CD14-positive monocyte (primary cell): ENCODE data around the gene MGAT4A. TPM values are rescaled to one million over a fixed set of nuclear protein-coding genes. Genes with fewer than 3 reads are reported as not detected.

Experiments
- DNase-seq, 3 donors: peaks; one replicate each; pipeline ENCODE4 v3.0.0-alpha.2; 2011 to 2022
- H2AFZ ChIP-seq: 2 replicates; pipeline ENCODE4 v1.6.0; 2012; ENCODE audit warnings: mild to moderate bottlenecking, low read depth, low read length, inconsistent platforms; ENCODE audit not compliant: insufficient read depth, poor library complexity, severe bottlenecking
- H3K27ac ChIP-seq, 2 donors: 1 replicate in 1 of 2; 2 replicates in 1 of 2; pipeline ENCODE4 v1.5.1; 2012 to 2013; ENCODE audit warnings: low read length in 2 of 2, control low read depth in 1 of 2, inconsistent platforms in 1 of 2, low read depth in 1 of 2, mild to moderate bottlenecking in 1 of 2
- H3K27me3 ChIP-seq, 2 donors: one replicate each; pipeline versions ENCODE4 v1.6.0 to v1.6.1; 2011 to 2013; ENCODE audit warnings: low read length in 2 of 2; ENCODE audit not compliant: control insufficient read depth in 2 of 2, insufficient read depth in 2 of 2
- H3K36me3 ChIP-seq, 2 donors: replicated peaks in 1 of 2; 1 replicate in 1 of 2; 2 replicates in 1 of 2; pipeline versions ENCODE4 v1.5.1 to v1.6.1; 2012 to 2013; ENCODE audit warnings: low read length in 2 of 2, control low read depth in 1 of 2, inconsistent platforms in 1 of 2, mild to moderate bottlenecking in 1 of 2; ENCODE audit not compliant: insufficient read depth in 2 of 2, control insufficient read depth in 1 of 2
- H3K4me1 ChIP-seq, 2 donors: 1 replicate in 1 of 2; 2 replicates in 1 of 2; pipeline versions ENCODE4 v1.5.1 to v1.6.1; 2012 to 2013; ENCODE audit warnings: low read length in 2 of 2, control low read depth in 1 of 2, inconsistent platforms in 1 of 2, mild to moderate bottlenecking in 1 of 2, moderate library complexity in 1 of 2; ENCODE audit not compliant: insufficient read depth in 2 of 2, control insufficient read depth in 1 of 2
- H3K4me2 ChIP-seq: replicated peaks from 2 replicates; pipeline ENCODE3; 2012; ENCODE audit warnings: low read length, moderate library complexity, mild to moderate bottlenecking; ENCODE audit not compliant: poor library complexity, severe bottlenecking; ENCODE audit errors: extremely low read depth
- H3K4me3 ChIP-seq, 3 experiments: fragments of 200-600 bp in 1 of 3; sonication (generic) in 1 of 3; replicated peaks in 1 of 3; 1 replicate in 2 of 3; 2 replicates in 1 of 3; pipeline ENCODE4 v1.5.1; 2011 to 2013; ENCODE audit warnings: low read length in 3 of 3, mild to moderate bottlenecking in 3 of 3, control low read depth in 2 of 3, low read depth in 2 of 3, inconsistent platforms in 1 of 3, moderate library complexity in 1 of 3
- H3K79me2 ChIP-seq: 2 replicates; pipeline ENCODE4 v1.6.0; 2012; ENCODE audit warnings: mild to moderate bottlenecking, control low read depth, inconsistent platforms, low read length, moderate library complexity; ENCODE audit not compliant: insufficient read depth
- H3K9ac ChIP-seq: 2 replicates; pipeline ENCODE4 v1.6.0; 2017; ENCODE audit warnings: low read length, mild to moderate bottlenecking; ENCODE audit not compliant: insufficient read depth, poor library complexity, severe bottlenecking
- H3K9me3 ChIP-seq, 2 donors: replicated peaks in 1 of 2; 1 replicate in 1 of 2; 2 replicates in 1 of 2; pipeline versions ENCODE4 v1.5.1 to v1.6.1; 2012 to 2013; ENCODE audit warnings: low read length in 2 of 2, control low read depth in 1 of 2; ENCODE audit not compliant: control insufficient read depth in 1 of 2, insufficient read depth in 1 of 2
- H4K20me1 ChIP-seq: 2 replicates; pipeline ENCODE4 v1.6.0; 2012; ENCODE audit warnings: mild to moderate bottlenecking, low read length, control low read depth, moderate library complexity; ENCODE audit not compliant: insufficient read depth
- H3K27ac Mint-ChIP-seq, 7 donors: one replicate each; pipeline ENCODE4 v1.8.0; 2020; ENCODE audit warnings: mild to moderate bottlenecking in 7 of 7, mixed read lengths in 7 of 7, moderate library complexity in 6 of 7, inconsistent platforms in 2 of 7
- H3K27me3 Mint-ChIP-seq, 3 donors: one replicate each; pipeline ENCODE4 v1.8.0; 2021 to 2022; ENCODE audit warnings: low read depth in 3 of 3, mild to moderate bottlenecking in 3 of 3, mixed read lengths in 3 of 3, moderate library complexity in 3 of 3, inconsistent platforms in 1 of 3
- H3K36me3 Mint-ChIP-seq, 2 donors: one replicate each; pipeline ENCODE4 v1.8.0; 2020; ENCODE audit warnings: mixed read lengths in 2 of 2, inconsistent platforms in 1 of 2, mild to moderate bottlenecking in 1 of 2
- H3K4me1 Mint-ChIP-seq: one replicate; pipeline ENCODE4 v1.8.0; 2020; ENCODE audit warnings: mild to moderate bottlenecking, mixed read lengths
- H3K4me3 Mint-ChIP-seq, 2 donors: one replicate each; pipeline ENCODE4 v1.8.0; 2020; ENCODE audit warnings: mild to moderate bottlenecking in 2 of 2, mixed read lengths in 2 of 2, moderate library complexity in 1 of 2
- H3K9me3 Mint-ChIP-seq, 7 donors: one replicate each; pipeline ENCODE4 v1.8.0; 2020 to 2022; ENCODE audit warnings: mixed read lengths in 7 of 7, mild to moderate bottlenecking in 6 of 7, moderate library complexity in 6 of 7, inconsistent platforms in 2 of 7
- WGBS: methylation state at CpG from one replicate; pipeline ENCODE4 v1.1.5; 2013; ENCODE audit warnings: missing lambda C conversion rate; ENCODE audit not compliant: insufficient coverage; 5-methylcytosine and 5-hydroxymethylcytosine counted together
- intact Hi-C, 2 donors: fragments of 100-400 bp; cut with micrococcal nuclease; formaldehyde crosslinking; loops; one replicate each; pipeline versions ENCODE4 v1.15.0 to v1.15.1; 2023
- polyA plus RNA-seq, 3 donors: library from polyadenylated mRNA; depleted of rRNA in 1 of 3; unstranded in 2 of 3; stranded (reverse) in 1 of 3; fragments of 300-500 nt in 2 of 3; fragments of >200 nt in 1 of 3; fragmentation: Illumina TruSeq in 2 of 3; gene quantifications; 1 replicate in 2 of 3; 2 replicates in 1 of 3; pipeline ENCODE4 v1.2.3, GENCODE V29; 2012 to 2021
- TF ChIP-seq, protein P1 (sequence below): fragments of 200-600 bp; IDR thresholded peaks from one replicate; pipeline ENCODE4 v1.8.0; 2022; ENCODE audit warnings: antibody characterized with exemption, mild to moderate bottlenecking

The MGAT4A gene
- polyA plus RNA-seq, 3 donors = 24.3 to 35.9 (median 35.1) TPM

DNA sequence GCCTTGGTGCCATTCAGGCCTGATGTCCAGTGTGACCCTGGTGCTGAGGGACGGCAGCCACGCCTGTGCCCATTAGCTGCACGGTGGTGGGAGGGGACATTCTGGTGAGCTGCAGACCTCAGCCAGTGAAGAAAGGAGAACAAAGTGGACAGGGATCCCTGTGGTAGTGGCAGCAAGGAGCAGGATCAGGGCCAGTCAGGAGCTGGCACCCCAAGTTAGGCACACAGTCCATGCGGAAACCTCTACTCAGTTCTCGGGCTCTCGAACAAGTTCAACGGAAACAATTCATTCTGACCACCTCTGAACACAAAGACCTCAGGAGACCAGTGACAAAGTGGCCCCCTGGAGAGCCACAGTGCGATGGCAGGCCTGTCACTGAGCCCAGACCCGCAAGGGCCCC, 152.7 kb downstream of the MGAT4A start:
- H3K36me3 ChIP-seq = peaks cover 96 to 100% of the 10 kb centered on the region in 2 donors
- no peaks in the 10 kb centered on the region for H3K79me2 ChIP-seq
- Mint-ChIP-seq H3K27ac (no peak overlapping the region), H3K36me3 (peaks cover 88 to 99% of the 10 kb centered on the region in 2 donors), H3K27me3 (peaks cover 0 to 1% (median 1%) of the 10 kb centered on the region in 3 donors), H3K4me1 (no peaks in the 10 kb centered on the region), H3K4me3 (no peak overlapping the region), H3K9me3 (peaks cover 0 to 3% (median 0%) of the 10 kb centered on the region in 7 donors)
- WGBS = 98% methylated on average over 9 of the region's 9 CpGs
- H3K4me2 ChIP-seq = no peak overlapping the region
- no peak overlapping the region for H3K9ac ChIP-seq
- H2AFZ ChIP-seq = no peak overlapping the region
- H4K20me1 ChIP-seq = peaks cover 17% of the 10 kb centered on the region
- H3K27ac ChIP-seq = no peak overlapping the region
- no peak overlapping the region for H3K4me3 ChIP-seq
- no peaks in the 10 kb centered on the region for H3K4me1 ChIP-seq
- no peaks in the 10 kb centered on the region for H3K9me3 ChIP-seq
- intact Hi-C loops = no loop called here
- DNase-seq = no peak
- H3K27me3 ChIP-seq = no peaks in the 10 kb centered on the region
- TF ChIP-seq, protein P1, sequence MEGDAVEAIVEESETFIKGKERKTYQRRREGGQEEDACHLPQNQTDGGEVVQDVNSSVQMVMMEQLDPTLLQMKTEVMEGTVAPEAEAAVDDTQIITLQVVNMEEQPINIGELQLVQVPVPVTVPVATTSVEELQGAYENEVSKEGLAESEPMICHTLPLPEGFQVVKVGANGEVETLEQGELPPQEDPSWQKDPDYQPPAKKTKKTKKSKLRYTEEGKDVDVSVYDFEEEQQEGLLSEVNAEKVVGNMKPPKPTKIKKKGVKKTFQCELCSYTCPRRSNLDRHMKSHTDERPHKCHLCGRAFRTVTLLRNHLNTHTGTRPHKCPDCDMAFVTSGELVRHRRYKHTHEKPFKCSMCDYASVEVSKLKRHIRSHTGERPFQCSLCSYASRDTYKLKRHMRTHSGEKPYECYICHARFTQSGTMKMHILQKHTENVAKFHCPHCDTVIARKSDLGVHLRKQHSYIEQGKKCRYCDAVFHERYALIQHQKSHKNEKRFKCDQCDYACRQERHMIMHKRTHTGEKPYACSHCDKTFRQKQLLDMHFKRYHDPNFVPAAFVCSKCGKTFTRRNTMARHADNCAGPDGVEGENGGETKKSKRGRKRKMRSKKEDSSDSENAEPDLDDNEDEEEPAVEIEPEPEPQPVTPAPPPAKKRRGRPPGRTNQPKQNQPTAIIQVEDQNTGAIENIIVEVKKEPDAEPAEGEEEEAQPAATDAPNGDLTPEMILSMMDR = no peak

DNA sequence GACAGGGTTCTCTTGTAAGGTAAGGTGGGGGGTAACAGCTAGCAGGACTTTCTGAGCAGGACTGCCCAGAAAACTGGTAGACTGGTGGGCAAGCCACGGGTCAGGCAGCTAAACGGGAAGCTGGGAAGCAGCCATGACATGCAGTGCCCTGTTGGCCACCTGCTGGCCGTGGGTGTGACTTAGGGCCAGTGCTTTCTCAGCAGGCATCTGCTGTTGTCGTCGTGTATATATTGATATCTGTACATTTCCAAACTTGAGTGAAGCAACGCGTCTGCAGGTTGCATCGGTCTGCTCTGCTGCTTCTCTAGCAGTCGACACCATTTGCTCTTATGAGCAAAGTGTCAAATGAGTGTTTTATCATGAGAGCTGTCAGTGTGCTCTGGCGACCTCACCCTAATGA, 153.6 kb downstream of the MGAT4A start:
- Histone ChIP-seq H2AFZ (no peak overlapping the region), H3K9me3 (no peaks in the 10 kb centered on the region), H3K27me3 (no peaks in the 10 kb centered on the region), H3K4me1 (no peaks in the 10 kb centered on the region), H3K4me2 (no peak overlapping the region), H3K9ac (no peak overlapping the region), H3K79me2 (no peaks in the 10 kb centered on the region), H4K20me1 (peaks cover 17% of the 10 kb centered on the region), H3K36me3 (peaks cover 97 to 100% of the 10 kb centered on the region in 2 donors), H3K4me3 (no peak overlapping the region), H3K27ac (no peak overlapping the region)
- Mint-ChIP-seq H3K4me1 (no peaks in the 10 kb centered on the region), H3K36me3 (peaks cover 90 to 99% of the 10 kb centered on the region in 2 donors), H3K27me3 (peaks cover 0 to 1% (median 1%) of the 10 kb centered on the region in 3 donors), H3K27ac (peak overlapping the region in 1 of 7 donors; percentile 7), H3K4me3 (no peak overlapping the region), H3K9me3 (peaks cover 0 to 3% (median 0%) of the 10 kb centered on the region in 7 donors)
- 91% methylated on average over 9 of the region's 10 CpGs for WGBS
- no peak for DNase-seq
- intact Hi-C loops = no loop called here
- TF ChIP-seq, protein P1 = no peak
